ENCODE results near the gene AHRR.

GRCh38 chr5:367358-368130 is 46.0 kb downstream of the AHRR start:
- TF ChIP-seq CTCF (IDR thresholded peaks at IDR 0.05): no peak
- no peak for TF ChIP-seq POLR2A (IDR thresholded peaks at IDR 0.05)
